GM19468 (cell line): ENCODE data around the gene EPHB1.

Experiments used
- ATAC-seq: cut with Tn5 transposase; IDR thresholded peaks from one replicate; pipeline ENCODE4 v1.9.1; 2021; ENCODE audit warnings: mild to moderate bottlenecking, moderate library complexity, moderate number of reproducible peaks; ENCODE audit not compliant: unreplicated experiment; ENCODE audit errors: extremely low read depth

The EPHB1 gene

DNA sequence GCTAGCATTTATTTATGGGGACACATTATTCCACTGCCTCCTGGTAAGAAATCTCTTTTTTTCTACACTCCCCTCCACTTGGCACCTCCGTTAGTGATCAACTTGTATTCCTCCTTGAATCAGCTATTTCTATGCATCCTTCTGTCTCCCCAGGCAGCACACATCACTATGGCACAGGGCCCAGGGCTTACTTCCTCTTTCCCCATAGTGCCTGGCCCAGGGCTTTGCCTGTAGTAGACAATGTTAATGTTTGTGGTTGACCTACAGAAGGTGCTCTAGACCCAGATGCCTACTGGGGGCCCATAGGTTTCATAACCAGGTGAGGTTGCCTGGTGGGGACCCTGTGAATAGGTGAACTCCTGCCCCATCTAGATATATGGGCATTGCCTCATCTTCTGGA is 44.9 kb downstream of the EPHB1 start:
- peak; percentile 58 for ATAC-seq

DNA sequence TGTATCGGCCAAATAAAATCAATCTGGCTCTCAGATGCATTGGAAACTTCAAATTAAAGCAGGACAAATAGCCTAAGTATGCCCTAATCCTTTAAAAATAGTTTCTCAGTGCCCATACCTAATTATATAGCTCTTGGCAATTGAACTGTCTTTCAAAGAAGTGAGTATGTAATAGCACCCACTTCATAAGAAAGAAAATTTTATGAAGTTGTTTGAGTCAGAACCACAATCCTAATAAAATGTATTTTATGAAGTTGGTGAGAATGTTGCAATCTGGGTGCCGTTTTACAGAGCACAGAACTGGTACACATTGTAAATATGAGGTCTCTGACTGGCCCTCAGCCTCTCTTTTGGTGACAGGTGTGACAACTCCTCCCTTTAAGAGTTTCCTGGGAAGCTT is 45.4 kb downstream of the EPHB1 start:
- ATAC-seq, result no peak

DNA sequence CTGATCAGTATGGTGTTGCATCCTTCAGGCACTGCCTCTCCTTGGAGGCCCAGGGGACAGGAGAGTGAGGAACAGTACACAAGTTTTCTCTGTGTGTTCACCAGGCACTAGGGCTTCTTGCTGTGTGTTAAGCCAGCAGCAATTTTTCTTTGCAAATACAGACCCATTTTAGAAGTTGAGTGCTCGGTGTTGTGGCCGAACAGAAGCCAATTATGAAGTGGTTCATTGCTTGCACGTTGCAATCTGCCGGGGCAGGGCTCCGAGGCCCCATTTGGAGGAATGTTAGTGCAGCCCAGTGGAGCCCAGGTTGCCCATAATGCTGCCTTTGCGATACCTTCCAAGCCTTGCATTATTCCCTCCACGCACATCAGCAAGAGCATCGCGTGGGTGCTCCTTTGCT is 51.0 kb downstream of the EPHB1 start:
- no peak for ATAC-seq

- no peak for ATAC-seq
Measured at GRCh38 chr3:134846911-134847317, 51.9 kb downstream of the EPHB1 start.

DNA sequence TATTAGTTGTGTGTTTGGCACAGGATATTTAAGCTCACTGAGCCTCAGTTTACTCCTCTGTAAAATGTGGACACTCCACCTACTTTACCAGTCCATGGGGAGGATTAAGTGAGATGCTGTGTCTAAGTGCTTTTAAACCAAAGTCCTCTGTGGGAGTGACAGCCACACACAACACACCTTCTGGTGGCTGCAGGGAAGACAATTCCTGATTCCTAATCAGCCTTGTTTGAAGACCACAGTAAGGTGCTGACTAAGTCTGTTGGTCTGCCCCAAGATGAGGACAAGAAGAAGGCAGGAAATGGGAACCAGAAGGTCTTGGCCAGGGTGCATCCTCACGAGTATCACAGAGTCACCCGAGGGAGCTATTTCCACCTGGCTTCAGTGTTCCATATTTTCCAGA is 52.3 kb downstream of the EPHB1 start:
- no peak for ATAC-seq

GRCh38 chr3:134849561-134849960 is 54.5 kb downstream of the EPHB1 start:
- ATAC-seq, result no peak

DNA sequence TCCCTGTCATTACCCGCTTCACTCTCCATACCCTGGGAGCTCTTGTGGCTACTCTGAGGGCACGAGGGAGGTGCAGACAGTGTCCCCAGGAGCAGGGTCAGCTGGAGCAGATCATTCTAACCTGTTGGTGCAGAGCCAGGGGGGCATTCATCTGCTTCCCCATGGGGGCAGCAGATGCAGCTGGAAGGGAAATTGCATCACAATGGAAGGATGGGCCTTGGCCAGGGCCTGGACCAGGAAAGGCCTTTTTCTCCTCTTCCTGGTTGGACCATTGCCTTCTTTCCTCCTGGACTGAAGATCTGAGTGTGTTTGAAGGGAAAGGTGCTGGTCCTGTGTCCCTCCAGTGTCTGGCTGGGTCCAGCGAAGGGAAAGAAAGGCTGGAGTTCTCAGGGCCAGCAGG is 55.7 kb downstream of the EPHB1 start:
- ATAC-seq, result no peak

DNA sequence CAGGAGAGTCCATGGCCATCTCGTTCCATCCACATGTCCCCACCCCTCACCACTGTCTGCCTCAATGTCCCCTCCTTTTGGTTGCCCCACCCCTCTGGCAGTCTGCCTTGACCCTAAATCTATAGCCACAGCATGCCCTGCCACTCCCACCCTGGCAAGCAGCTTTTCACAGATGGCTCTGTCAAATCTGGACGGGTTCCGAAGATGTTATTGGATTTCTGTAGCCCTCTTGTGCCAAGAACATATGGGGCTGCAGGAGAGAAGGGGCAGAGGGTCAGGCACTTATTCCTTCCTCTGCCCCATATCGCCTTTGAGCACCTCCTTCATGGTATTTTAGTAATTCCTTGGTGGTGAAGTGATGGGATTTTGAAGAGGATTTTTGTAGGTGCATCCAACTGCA is 57.1 kb downstream of the EPHB1 start:
- no peak for ATAC-seq

DNA sequence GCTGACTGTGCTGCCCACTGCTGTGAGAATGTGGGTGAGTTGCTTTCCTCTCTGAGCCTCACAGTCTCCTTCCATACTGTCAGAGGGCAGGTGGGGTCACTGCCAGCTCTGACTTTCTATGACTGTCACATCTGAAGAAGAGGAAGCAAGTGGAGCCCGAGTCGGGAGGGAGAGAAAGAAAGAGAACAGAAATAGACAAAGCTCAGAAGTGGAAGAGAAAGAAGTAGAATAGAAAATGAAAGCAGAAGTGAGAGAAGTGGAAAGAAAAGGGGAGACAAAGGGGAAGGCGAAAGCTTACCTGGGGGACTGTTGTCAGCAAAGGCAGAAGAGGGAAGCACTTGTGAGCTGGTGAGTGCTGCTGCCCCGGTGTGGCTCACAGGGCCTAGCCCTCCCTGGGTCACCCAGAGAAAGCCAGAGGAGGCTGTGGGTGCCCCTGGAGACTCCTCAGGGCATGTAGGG is 57.9 kb downstream of the EPHB1 start:
- ATAC-seq, result peak; percentile 88

DNA sequence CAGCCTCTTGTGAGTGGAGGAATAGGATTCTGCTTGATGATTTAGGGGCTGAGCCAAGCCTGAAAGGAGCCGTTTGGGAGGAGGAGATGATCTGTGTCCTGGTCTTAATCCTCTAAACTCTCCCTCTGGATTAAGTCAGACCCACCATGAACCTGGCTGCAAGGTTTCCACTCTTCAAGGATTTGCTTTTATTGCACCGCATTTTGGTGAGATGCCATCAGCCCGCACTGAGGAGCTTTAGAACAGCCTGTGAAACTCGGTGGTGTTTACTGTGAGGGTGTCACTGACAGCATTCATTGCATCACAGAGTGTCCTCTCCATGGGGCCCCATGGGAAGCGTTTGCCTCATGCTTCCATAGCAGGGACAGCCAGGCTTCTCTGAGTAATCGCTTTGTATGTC is 59.2 kb downstream of the EPHB1 start:
- no peak for ATAC-seq

DNA sequence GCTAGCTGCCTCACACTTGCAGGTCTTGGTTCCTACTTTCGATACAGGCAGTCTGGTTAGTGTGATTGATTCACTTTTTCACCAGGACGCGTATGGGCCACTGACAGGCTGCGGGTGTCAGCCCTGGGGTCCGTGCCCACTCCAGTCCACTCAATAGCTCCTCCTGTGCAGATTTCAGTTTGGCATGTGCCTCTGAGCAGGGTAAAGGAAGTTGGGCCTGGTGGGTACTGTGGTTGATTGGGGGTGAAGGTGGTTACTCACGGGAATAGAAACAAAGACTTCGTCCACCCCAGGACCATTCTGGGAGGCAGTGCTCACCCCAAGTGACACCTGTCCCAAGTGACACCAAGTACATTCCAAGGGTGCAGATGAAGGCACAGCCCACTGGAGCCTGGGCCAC is 62.3 kb downstream of the EPHB1 start:
- ATAC-seq, result no peak

DNA sequence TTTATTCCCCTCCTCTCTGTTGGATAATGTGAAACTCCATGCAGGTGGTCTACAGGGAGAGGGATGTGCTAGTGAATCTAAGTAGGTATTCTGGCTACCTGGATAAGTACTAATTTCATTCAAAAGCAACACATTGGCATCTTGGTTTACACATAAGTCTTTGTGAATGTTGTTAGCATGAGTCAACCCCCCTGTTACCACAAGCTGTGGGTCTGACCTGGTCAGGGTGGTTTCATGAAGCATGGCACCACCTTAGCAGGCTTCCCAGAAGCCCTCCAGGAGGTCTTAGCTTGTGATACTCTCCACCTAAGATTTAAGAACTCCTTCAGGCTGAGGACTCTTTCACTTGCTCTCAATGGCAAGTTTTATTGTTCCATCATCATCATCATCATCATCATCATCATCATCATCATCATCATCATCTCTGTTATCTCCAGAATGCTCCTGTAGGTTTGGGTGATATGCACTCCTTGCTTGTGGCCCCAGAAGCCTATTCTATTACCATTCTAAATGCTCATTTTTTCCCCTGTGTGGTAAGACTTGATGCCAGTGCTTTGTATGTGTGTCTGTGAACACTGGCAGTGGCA is 62.8 kb downstream of the EPHB1 start:
- ATAC-seq, result no peak

GRCh38 chr3:134858441-134859035 is 63.5 kb downstream of the EPHB1 start:
- ATAC-seq, result no peak

GRCh38 chr3:134859341-134859740 is 64.3 kb downstream of the EPHB1 start:
- ATAC-seq, result no peak

DNA sequence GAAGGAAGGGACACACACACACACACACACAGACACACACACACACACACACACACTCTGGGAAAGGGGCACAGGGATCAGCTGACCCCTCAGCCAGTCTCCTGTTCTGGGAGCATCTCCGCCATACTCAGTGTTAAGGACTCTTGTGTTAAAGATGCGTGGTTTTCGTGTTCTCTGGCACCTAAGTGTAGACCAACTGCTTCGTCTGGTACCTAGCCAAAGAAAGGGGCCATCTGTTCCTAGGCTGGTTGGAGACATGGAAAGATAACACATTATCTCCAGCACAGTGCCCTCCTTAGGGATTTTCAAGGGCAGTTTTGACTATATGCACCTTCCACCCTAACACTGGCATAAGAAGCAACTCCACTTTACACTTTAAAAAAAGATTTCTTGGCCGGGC is 65.1 kb downstream of the EPHB1 start:
- no peak for ATAC-seq

- no peak for ATAC-seq
Measured at GRCh38 chr3:134863915-134864314, 68.9 kb downstream of the EPHB1 start.

DNA sequence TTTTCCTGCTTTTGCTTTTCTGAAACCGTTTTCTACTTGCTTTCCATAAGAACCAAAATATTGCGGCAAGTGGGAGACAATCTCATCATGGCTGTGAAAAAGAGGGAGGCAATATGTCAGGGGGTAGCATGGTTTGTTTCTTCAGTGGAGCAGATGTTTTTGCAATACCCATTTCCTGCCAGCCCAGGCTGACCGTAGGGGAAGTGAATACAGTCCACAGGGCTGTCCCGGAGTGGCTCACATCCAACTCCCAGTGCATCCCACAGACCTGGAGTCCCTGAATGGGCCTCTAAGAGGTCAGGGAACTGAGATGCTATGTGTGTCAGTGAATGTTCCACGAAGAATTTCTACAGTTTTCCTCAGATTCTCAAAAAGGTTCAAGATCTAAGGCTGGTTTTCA is 69.6 kb downstream of the EPHB1 start:
- no peak for ATAC-seq

- no peak for ATAC-seq
Measured at GRCh38 chr3:134867277-134867676, 72.2 kb downstream of the EPHB1 start.

GRCh38 chr3:134869153-134869726 is 74.2 kb downstream of the EPHB1 start:
- no peak for ATAC-seq

DNA sequence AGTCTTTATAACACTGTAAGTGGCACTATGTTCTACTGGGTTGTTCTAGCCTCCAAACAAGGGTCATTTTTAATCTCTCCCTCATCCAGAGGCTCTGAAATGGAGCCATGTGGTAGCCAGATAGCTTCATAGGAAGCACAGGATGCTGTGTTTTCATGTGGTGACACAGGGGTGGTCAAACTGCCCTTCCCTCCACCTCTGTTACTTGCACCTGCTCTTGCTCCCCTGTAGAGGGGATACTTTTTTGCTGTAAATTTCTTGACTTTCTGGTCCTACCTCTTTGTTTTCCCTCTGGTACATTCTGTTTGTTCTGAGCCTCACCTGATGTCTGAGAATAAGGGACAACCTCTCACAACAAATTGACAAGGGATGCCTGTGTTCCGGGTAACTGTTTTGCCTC is 76.8 kb downstream of the EPHB1 start:
- ATAC-seq, result no peak

DNA sequence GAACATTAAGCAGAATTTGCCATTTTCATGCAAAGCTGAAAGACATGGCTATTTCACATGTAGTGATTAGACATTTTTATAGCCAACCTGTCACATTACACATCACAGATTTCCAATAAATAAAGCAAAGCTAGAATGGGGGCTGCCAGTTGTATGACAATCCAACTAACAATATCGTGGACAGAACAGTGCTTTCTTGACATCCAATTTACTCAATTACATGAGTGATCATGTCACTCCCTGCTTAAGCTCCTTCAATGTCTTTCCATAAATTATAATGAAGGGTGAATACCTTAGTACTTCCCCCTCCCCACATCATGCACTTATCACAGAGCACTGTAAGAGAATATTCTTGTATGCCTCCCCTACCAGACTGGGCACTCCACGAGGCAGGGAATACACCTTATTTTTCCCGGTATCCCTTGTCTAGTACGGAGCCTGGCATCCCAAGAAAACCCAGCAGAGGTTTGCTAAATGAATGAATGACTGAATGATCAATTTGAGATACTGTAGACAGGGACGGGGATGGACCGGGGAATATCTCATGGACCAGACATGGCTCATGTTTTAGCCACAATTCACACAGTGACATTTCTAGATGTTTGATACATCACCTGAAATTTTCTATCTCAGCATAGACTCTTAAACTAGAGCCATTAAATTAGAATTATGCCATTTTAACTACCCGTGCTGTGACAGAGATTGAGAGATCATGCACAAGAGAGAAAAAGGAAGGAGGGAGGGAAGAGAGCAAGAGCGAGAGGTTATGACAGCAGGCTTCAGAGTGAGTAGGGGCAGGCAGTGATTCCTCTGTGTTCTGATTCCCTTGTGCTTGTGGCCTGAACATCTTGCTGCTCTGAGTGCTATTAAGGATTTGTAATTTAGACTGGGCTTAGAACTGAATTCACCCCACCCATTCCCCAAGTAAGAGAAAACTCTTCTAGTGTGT is 77.7 kb downstream of the EPHB1 start:
- ATAC-seq, result no peak
